ENCODE results near the gene NASP. TPM values are rescaled to one million over a fixed set of nuclear protein-coding genes. Genes with fewer than 3 reads are reported as not detected.

Gene NASP
- total RNA-seq, 1 donor from 2014 or later: 76.9 TPM

- DNase-seq (ENCODE audit: low read depth, low spot score): no peak
Observed at GRCh38 chr1:45666836-45667235, 83.0 kb downstream of the NASP start.

- DNase-seq (ENCODE audit: low read depth, low spot score): no peak
Observed at GRCh38 chr1:45667321-45668111, 83.7 kb downstream of the NASP start.

Other genes starting within 250 kb of the NASP start
- 21.4 and 29.0 TPM in 2 replicates for gene TOE1, start 243.9 kb upstream of the NASP start, total RNA-seq
- gene MUTYH, start 243.6 kb upstream of the NASP start, total RNA-seq: 11.7 and 16.3 TPM in 2 replicates
- gene TESK2, start 92.9 kb upstream of the NASP start, total RNA-seq: 1.5 and 2.4 TPM in 2 replicates
- 0.59 and 0.60 TPM in 2 replicates for gene CCDC163, start 84.0 kb upstream of the NASP start, total RNA-seq
- 1.7 and 1.8 TPM in 2 replicates for gene MMACHC, start 83.7 kb upstream of the NASP start, total RNA-seq
- 764 and 880 TPM in 2 replicates for gene PRDX1, start 62.2 kb upstream of the NASP start, total RNA-seq
- gene AKR1A1, start 33.2 kb upstream of the NASP start, total RNA-seq: 154 and 172 TPM in 2 replicates
- 0.53 and 0.95 TPM in 2 replicates for gene CCDC17, start 40.0 kb downstream of the NASP start, total RNA-seq
- gene GPBP1L1, start 102.5 kb downstream of the NASP start, total RNA-seq: 70.4 and 87.6 TPM in 2 replicates
- 14.7 and 17.9 TPM in 2 replicates for gene TMEM69, start 104.1 kb downstream of the NASP start, total RNA-seq
- gene IPP, start 166.6 kb downstream of the NASP start, total RNA-seq: 6.5 and 6.6 TPM in 2 replicates
- gene MAST2, start 219.6 kb downstream of the NASP start, total RNA-seq: 18.7 and 28.6 TPM in 2 replicates

Measured in pulmonary artery endothelial cell (primary cell).